Measurements from ENCODE around the gene AKR1C1.
"Not testable (repeated sequence)": the region's sequence is repeated elsewhere in the genome, so short reads cannot be mapped to it uniquely, and the experiment has no call there.

The AKR1C1 gene
- 0.85 to 14.3 (median 2.8) reads per million in 3 experiments for total RNA-seq

DNA sequence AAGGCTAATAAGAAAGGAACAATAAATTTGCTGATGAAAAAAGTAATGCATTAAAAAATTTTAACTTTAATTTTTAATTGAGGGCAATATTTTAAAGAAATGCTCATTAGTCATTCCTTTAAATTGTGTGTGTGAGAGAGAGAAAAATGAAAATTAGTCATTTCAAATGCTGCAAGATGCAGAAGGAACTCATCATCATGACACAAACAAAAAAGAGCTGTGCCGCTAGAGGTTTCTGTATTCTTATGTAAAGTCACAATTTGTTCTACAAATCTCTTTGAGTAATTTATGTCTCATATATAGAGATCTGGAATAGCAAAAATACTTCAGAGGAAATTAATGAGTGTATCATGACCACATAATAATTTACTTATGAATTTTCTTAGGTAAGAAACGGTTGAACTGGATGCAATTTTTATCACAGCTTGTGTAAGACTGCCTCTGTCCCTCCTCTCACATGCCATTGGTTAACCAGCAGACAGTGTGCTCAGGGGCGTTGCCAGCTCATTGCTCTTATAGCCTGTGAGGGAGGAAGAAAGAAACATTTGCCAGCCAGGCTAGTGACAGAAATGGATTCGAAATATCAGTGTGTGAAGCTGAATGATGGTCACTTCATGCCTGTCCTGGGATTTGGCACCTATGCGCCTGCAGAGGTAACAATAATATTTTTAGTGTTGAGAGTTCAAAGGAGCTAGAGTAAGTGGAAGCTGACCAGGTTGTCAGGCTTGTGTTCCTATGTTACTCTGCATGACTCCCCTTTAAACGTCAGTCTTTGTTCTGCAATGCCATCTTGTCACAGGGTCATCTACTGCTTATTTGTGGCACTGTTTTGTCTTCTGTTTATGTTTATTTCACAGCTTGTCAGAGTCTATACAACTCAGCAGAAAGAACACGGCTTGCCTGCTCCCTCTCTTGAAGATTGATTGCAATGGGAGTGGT, at the start of gene AKR1C1:
TSS of gene AKR1C1 (plus strand) at position 540 of the 939 bp plus-strand sequence. CDS start at position 570, 30 bp downstream.
- not testable (repeated sequence) for DNase-seq

DNA sequence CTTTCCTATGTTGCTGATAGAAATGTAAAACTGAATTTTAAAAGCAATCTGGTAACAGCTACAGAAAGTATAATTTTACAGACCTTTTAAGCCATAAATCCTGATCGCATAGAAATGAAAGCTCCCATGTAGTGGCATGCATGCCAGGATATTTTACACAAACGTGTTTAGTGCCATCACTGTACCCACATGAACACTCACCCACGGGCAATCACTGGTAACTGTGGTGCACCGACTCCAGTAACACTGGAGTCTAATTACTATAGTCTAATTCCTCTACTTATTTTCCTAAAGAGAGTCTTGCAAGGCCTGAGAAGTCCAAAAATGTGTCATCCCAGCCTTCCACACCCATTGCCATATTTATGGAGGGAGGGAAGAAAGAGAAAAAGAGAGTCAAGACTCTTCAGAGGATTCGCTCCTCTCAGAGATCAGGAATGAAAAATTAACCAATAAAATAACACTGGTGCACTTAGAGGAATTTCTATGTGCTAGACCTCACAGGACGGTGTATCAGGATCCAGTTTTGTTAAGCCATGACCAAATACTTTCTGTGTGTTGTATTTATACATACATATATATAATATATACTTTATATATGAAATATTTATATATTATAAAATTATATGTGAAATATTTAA, 48.9 kb upstream of the AKR1C1 start:
- no peak for DNase-seq

DNA sequence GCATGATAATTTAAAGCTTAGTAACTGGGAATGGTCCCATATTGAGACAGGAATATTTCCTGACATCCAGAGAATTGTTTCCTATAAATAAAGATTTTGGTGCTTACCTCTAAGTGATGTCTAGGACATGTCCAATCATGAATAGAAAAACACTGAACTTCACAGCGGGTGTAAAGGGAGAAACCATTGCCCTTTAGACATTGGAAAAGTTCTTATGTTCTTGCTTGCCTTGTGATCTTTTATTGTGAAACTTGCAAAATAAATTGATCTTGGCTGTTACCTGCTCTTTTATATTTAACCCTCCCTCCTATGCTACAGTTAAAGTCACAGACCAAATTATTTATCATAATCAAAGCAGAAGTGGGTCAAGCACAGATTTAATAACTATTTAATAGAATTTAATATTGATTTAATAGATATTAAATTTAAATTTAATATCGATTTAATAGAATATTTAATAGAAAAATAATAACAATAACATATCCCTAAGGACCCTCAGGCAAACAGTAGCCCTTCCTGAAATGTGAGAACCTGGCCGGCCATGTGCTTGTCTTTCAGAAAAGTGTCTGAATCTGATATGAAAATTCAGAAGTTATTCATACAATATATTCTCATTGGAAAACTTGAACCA, 47.0 kb upstream of the AKR1C1 start:
- no peak for DNase-seq

GRCh38 chr10:4918236-4918635, 45.0 kb upstream of the AKR1C1 start:
- DNase-seq = no peak

- DNase-seq = not testable (repeated sequence)
Observed at GRCh38 chr10:4924482-4924881, 38.7 kb upstream of the AKR1C1 start.

- DNase-seq = no peak
Observed at GRCh38 chr10:4926400-4926799, 36.8 kb upstream of the AKR1C1 start.

DNA sequence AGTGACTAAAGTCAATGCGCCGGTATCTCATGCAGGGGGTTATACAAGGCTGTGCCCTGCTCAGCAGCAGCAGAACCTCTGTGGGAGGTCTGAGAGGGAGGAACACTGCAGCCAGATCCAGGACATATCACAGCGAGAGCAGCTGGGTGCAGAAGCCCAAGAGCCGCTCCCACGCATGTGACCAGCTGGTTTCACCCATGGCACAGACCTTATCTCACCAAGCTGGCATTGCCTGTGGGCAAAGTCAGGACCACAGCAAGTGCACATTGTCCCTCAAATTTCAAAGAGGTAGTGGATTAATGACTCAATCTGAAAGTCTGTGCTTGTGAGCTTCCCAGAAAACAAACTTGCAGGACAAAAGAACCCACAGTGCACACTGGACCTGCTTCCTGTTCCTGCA, 31.6 kb upstream of the AKR1C1 start:
- no peak for DNase-seq

GRCh38 chr10:4934391-4934987, 28.7 kb upstream of the AKR1C1 start:
- no peak for DNase-seq

- DNase-seq = no peak
Observed at GRCh38 chr10:4937346-4937745, 25.9 kb upstream of the AKR1C1 start.

- DNase-seq = no peak
Observed at GRCh38 chr10:4939224-4940072, 23.8 kb upstream of the AKR1C1 start.

DNA sequence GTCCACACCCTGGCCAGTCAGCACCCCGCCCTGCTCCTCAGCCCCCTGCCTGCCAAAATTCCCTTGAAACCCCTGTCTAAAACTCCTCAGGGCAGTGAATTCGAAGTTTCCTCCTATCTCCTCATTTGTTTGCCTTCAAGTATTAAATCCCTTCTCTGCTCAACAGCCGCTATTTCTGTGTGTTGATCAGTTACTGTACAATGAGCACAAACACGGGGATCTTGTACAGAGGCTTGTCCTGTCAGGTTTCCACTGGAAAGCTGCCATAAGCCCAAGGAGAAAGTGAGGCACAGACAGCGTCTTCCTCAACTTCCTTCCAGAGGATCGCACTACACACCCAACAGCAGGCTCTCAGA, 23.2 kb upstream of the AKR1C1 start:
- DNase-seq = not testable (repeated sequence)

DNA sequence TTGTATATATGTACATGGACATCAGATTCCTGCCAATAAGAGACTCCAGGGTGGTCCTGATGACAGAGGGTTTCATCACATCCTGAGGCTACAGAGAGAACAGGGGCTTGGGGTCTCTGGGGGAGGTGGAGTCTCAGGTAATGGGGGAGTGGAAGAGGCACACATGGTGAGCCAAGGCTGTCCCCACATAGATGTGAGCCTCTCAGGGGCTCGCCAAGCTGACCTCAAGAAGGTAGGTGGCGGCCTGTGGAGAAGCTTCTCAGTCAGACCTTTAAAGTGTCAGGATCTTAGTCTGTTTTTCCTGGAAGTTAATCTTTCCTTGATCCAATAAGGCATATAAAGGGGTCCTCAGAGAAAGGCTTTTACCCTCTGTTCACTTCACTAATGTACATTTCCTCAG, 22.3 kb upstream of the AKR1C1 start:
- DNase-seq = not testable (repeated sequence)

DNA sequence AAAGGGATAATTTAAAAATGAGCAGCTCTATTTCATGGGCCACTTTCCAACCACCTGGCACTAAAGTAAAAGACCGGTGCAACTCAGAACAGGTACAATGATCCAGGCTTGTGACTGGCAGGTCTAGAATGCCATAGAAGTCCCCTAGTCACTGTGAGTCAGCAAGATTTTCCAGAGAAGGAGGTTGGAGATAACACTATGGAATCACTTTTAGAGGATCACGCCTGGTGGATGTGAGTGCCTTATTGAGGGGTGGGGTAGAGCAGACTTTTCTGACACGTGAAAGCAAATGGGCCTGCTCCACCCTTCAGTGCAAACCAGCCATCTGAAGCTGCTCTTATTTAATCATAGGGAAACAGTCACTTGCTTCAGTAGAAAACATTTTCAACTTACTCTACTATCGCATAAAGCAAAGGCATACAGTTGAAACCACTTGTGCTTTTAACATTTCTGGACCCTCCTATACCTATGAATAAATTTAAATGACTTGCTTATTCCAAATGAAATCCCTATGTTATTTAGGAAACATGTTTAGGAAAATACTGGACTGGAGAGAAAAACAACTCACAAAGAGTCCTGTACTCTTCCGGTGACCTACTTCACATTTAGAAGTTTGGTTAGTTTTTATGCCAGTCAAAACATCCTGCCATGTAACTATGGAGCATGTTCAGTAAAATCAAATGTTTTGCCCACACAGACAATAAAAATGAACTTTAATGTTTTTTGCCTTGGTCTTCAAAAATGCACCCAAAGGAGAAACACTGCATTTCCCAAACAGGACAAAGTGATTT, 21.5 kb upstream of the AKR1C1 start:
- no peak for DNase-seq

- not testable (repeated sequence) for DNase-seq
Observed at GRCh38 chr10:4942931-4943330, 20.3 kb upstream of the AKR1C1 start.

GRCh38 chr10:4943416-4943815, 19.8 kb upstream of the AKR1C1 start:
- not testable (repeated sequence) for DNase-seq

GRCh38 chr10:4943821-4944220, 19.4 kb upstream of the AKR1C1 start:
- no peak for DNase-seq

DNA sequence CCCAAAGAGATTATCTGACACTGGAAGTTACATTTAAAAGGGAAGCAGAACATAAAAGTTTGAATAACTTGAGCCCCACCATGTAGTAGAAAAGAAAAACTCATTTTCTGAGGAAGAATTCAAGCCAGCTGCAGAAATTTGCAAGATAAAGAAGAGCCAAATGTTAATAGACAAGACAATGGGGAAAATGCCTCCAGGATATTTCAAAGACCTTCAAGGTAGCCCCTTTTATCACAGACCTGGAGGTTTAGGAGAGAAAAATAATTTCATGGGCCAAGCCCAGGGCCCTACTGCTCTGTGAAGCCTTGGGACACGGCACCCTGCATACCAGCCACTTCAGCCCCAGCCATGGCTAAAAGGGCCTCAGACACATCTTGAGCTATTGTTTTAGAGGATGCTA, 18.4 kb upstream of the AKR1C1 start:
- no peak for DNase-seq

- DNase-seq = no peak
Observed at GRCh38 chr10:4945766-4946717, 17.2 kb upstream of the AKR1C1 start.

- no peak for DNase-seq
Observed at GRCh38 chr10:4947039-4947634, 16.1 kb upstream of the AKR1C1 start.
